Adrenal gland (tissue), 5 donors: ENCODE measurements around the gene RPL39L.

ENCODE experiments used
- POLR2A ChIP-seq, 2 donors: fragments of 450-650 bp; IDR thresholded peaks; one replicate each; pipeline ENCODE4 v1.6.1; 2017; ENCODE audit warnings: antibody characterized with exemption in 2 of 2, mild to moderate bottlenecking in 2 of 2, moderate library complexity in 1 of 2
- TF ChIP-seq, protein P1 (sequence below), 6 experiments: fragments of 450-650 bp in 4 of 6; fragments of 200-600 bp in 2 of 6; sonication (generic) in 1 of 6; IDR thresholded peaks; 1 replicate in 5 of 6; 2 replicates in 1 of 6; pipeline versions ENCODE4 v1.5.1 to v1.8.0; 2016 to 2021; ENCODE audit warnings: antibody characterized with exemption in 6 of 6, mild to moderate bottlenecking in 2 of 6, moderate library complexity in 1 of 6
- donor health status: DM: no; HTN: no; CAD: no.

DNA sequence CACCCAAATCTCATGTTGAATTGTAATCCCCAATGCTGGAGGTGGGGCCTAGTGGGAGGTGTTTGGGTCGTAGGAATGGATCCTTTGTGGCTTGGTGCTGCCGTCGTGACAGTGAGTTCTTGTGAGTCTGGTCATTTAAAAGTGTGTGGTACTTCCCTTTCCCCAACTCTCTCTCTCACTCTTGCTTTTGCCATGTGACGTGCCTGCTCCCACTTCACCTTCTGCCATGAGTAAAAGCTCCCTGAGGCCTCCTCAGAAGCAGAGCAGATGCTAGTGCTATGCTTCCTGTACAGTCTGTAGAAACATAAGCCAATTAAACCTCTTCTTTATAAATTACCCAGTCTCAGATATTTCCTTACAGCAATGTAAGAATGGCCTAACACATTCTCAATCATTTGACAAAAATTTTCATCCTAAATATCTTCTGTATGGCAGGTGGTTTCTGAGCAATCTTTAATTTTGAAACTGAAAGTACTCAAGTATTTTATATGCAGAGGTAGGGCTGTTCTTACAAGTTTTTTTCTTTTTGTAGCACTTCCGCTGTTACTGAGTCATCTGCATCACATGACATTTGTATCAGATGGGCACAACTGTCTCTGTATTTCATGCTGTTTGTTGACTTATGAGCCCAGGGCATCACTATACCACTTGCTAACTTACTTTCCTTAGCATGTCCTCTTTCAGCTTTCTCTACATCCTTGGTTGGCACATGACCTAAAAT, 8.8 kb downstream of the RPL39L start:
- TF ChIP-seq, protein P1, sequence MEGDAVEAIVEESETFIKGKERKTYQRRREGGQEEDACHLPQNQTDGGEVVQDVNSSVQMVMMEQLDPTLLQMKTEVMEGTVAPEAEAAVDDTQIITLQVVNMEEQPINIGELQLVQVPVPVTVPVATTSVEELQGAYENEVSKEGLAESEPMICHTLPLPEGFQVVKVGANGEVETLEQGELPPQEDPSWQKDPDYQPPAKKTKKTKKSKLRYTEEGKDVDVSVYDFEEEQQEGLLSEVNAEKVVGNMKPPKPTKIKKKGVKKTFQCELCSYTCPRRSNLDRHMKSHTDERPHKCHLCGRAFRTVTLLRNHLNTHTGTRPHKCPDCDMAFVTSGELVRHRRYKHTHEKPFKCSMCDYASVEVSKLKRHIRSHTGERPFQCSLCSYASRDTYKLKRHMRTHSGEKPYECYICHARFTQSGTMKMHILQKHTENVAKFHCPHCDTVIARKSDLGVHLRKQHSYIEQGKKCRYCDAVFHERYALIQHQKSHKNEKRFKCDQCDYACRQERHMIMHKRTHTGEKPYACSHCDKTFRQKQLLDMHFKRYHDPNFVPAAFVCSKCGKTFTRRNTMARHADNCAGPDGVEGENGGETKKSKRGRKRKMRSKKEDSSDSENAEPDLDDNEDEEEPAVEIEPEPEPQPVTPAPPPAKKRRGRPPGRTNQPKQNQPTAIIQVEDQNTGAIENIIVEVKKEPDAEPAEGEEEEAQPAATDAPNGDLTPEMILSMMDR (IDR thresholded peaks at IDR 0.05) = no peak
- no peak for TF ChIP-seq POLR2A (IDR thresholded peaks at IDR 0.05)
